A549 treated with GW870086 at 1 μM for 4 hours (cell line): ENCODE data around the gene SCN3A. TPM values are rescaled to one million over a fixed set of nuclear protein-coding genes. Genes with fewer than 3 reads are reported as not detected.

Experiments
- total RNA-seq: library from RNA; stranded (reverse); fragments of 200-300 nt; extraction: Qiagen RNA extraction; gene quantifications from 5 replicates; pipeline ENCODE4 v1.2.3, GENCODE V29; 2022; ENCODE audit warnings: low read depth

Gene SCN3A
- total RNA-seq, result not detected in 5 replicates

DNA sequence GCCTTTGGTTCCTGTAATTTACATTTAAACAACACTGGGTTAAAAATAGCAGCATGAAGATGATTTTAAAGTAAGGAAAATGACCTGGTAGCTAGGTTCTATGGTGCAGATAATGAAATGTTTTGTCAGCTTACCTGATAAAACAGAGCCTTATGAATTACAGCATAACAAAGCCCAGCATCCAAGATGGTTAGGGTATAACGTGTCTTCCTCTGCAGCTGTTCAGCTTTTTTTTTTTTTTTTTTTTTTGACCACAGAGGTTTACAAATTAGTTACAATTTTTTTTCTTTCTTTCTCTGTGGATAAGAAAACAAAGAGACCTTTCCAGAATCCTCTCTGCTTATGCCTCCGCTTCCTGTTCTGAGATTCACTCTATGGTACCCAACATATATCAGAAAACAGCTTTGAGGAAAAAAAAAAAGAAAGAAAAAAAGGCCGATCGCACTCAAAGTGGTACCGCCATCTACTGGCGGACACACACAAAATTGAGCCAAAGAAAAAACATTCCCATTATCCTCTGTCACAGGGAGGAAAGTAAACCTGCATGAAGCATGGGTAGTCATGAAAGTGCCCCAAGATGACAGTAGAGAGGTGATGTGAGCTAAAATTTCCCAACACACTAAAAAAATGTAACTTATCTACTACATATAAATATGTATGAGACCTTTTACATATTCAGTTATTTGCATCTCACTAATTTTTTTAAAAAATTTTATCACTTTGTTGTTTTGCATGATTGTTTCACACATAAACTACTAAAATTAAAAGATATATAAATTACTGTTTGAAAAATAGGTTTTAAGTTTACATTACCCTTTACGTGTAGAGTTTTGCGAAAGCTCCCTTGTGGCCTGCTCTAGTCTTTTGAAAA lies at the start of gene SCN3A:
Gene SCN3A (minus strand): TSS at position 362 of the 871 bp plus-strand sequence. CDS start 27,656 bp downstream, outside the sequence.

GRCh38 chr2:165239230-165239629 lies 35.4 kb upstream of the SCN3A start, which contains the start of gene SCN2A:
Gene SCN2A (plus strand): TSS chr2:165239414. CDS start chr2:165295824, 56,410 bp downstream.

Other genes with a start within 250 kb of the SCN3A start
- not detected in 5 replicates for gene SLC38A11, start 248.5 kb downstream of the SCN3A start, total RNA-seq
- not detected in 5 replicates for gene SCN2A, start 35.4 kb upstream of the SCN3A start, total RNA-seq